PC-9 (cell line): ENCODE results near the gene DLG2. TPM values are rescaled to one million over a fixed set of nuclear protein-coding genes. Genes with fewer than 3 reads are reported as not detected.

Experiments used
- BruUV-seq: library from RNA; stranded (reverse); fragments of 400-500 nt; replicated peaks from 2 replicates; lab custom pipeline; 2021; lab: Mats Ljungman, UMichigan
- CTCF ChIA-PET: fragments of 300-600 bp; sonication (Branson Sonifier 250); formaldehyde crosslinking; loops from one replicate; lab custom pipeline; 2022; ENCODE audit warnings: antibody characterized with exemption; lab: Charles Lee
- POLR2A ChIA-PET: fragments of 300-600 bp; sonication (Branson Sonifier 250); formaldehyde crosslinking; loops from one replicate; lab custom pipeline; 2022; ENCODE audit warnings: antibody characterized with exemption; ENCODE audit not compliant: unreplicated experiment; lab: Charles Lee
- DNase-seq, 2 experiments: peaks; one replicate each; pipeline versions ENCODE4 v3.0.0 to v3.0.0-alpha.2; 2015 to 2022; ENCODE audit warnings: mixed read lengths in 1 of 2
- H2AFZ ChIP-seq: fragments of 200-600 bp; sonication (generic); 2 replicates; pipeline ENCODE4 v1.8.1; 2017; ENCODE audit warnings: antibody characterized with exemption
- H3F3A ChIP-seq: fragments of 200-600 bp; sonication (generic); 2 replicates; pipeline ENCODE4 v1.8.1; 2017; ENCODE audit warnings: antibody characterized with exemption, mild to moderate bottlenecking, low read depth; ENCODE audit not compliant: insufficient read depth
- H3K27ac ChIP-seq: fragments of 200-600 bp; sonication (generic); 2 replicates; pipeline ENCODE4 v1.6.1; 2016; ENCODE audit warnings: mixed run types
- H3K27me3 ChIP-seq: fragments of 200-600 bp; sonication (generic); 2 replicates; pipeline ENCODE4 v1.6.1; 2016; ENCODE audit warnings: low read depth, mixed run types; ENCODE audit not compliant: insufficient read depth
- H3K36me3 ChIP-seq: fragments of 200-600 bp; sonication (generic); 2 replicates; pipeline ENCODE4 v1.6.1; 2016; ENCODE audit warnings: low read depth, mixed run types
- H3K4me1 ChIP-seq: fragments of 200-600 bp; sonication (generic); replicated peaks from 2 replicates; pipeline ENCODE4 v1.6.1; 2016; ENCODE audit warnings: mixed run types; ENCODE audit not compliant: insufficient read depth
- H3K4me2 ChIP-seq: fragments of 200-600 bp; sonication (generic); 2 replicates; pipeline ENCODE4 v1.6.1; 2017; ENCODE audit warnings: mixed run types
- H3K4me3 ChIP-seq: fragments of 200-600 bp; sonication (generic); 2 replicates; pipeline ENCODE4 v1.6.1; 2016; ENCODE audit warnings: mixed run types
- H3K79me2 ChIP-seq: fragments of 200-600 bp; sonication (generic); 2 replicates; pipeline ENCODE4 v1.6.1; 2017; ENCODE audit warnings: low read depth, mixed run types
- H3K9me2 ChIP-seq: fragments of 200-600 bp; sonication (generic); 2 replicates; pipeline ENCODE4 v1.8.1; 2017; ENCODE audit warnings: mild to moderate bottlenecking; ENCODE audit not compliant: insufficient read depth
- H3K9me3 ChIP-seq: fragments of 200-600 bp; sonication (generic); 2 replicates; pipeline ENCODE4 v1.8.1; 2016; ENCODE audit warnings: low read depth; ENCODE audit not compliant: insufficient read depth
- H4K20me1 ChIP-seq: fragments of 200-600 bp; sonication (generic); 2 replicates; pipeline ENCODE4 v1.8.1; 2017; ENCODE audit not compliant: insufficient read depth
- CTCF ChIP-seq: fragments of 200-600 bp; sonication (generic); conservative IDR thresholded peaks from 2 replicates; pipeline ENCODE4 v1.6.1; 2017; ENCODE audit warnings: mixed run types, antibody characterized with exemption, mild to moderate bottlenecking, moderate library complexity
- EZH2 ChIP-seq: fragments of 200-600 bp; sonication (generic); IDR thresholded peaks from 2 replicates; pipeline ENCODE4 v1.8.0; 2017; ENCODE audit warnings: antibody characterized with exemption, low read depth
- intact Hi-C: fragments of 100-400 bp; cut with micrococcal nuclease; formaldehyde crosslinking; loops from one replicate; pipeline ENCODE4 v1.10.0; 2022; ENCODE audit not compliant: unreplicated experiment
- total RNA-seq: library from RNA; stranded (reverse); gene quantifications from 2 replicates; pipeline ENCODE4 v1.2.3, GENCODE V29; 2021

DLG2 gene
- total RNA-seq, 1 experiment from 2014 or later = 6.4 TPM

DNA sequence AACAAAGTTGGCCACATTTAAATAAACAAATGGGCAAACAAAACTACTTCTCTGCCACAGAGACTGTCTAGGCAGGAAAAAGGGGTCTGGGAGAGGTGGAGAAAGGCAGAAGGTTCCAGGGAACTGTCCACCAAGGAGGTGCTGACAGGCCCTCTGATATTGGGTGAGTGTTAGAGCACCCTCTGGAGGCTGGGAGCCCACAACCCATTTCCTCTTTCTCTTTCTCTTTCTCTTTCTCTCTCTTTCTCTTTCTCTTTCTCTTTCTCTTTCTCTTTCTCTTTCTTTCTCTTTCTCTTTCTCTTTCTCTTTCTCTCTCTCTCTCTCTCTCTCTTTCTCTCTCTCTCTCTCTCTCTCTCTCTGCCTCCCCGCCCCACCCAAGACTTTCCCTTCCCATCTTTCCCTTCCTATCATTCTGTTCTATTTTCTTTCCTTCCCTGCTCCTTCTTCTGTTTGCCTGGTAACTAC lies 912.8 kb downstream of the DLG2 start:
- intact Hi-C loops = loop anchor here (2.0 to 10.0 kb wide), 2 partner anchors 156 to 320 kb away; no protein-coding TSS in a partner anchor
- H3K4me1 ChIP-seq = no peaks in the 10 kb centered on the region
- no peaks in the 10 kb centered on the region for H4K20me1 ChIP-seq
- H3K9me3 ChIP-seq = no peaks in the 10 kb centered on the region
- POLR2A ChIA-PET = no interaction called here
- no peaks in the 10 kb centered on the region for H3K27me3 ChIP-seq
- no peaks in the 10 kb centered on the region for H3F3A ChIP-seq
- peak; percentile 43 to 55 for DNase-seq
- no peak overlapping the region for H3K27ac ChIP-seq
- CTCF ChIA-PET = no interaction called here
- TF ChIP-seq EZH2 (no peak), CTCF (peak; percentile 63; the same call in 1 of the 2 replicates)
- no peaks in the 10 kb centered on the region for H3K9me2 ChIP-seq
- H3K36me3 ChIP-seq = no peaks in the 10 kb centered on the region
- BruUV-seq = no TSS peak
- no peak overlapping the region for H3K4me3 ChIP-seq
- H3K79me2 ChIP-seq = no peaks in the 10 kb centered on the region
- H3K4me2 ChIP-seq = no peak overlapping the region
- no peak overlapping the region for H2AFZ ChIP-seq

GRCh38 chr11:84691830-84692229 lies 935.3 kb downstream of the DLG2 start:
- no peak overlapping the region for H3K4me3 ChIP-seq
- H3K4me1 ChIP-seq = peaks cover 10% of the 10 kb centered on the region
- ChIA-PET CTCF (no interaction called here), POLR2A (no interaction called here)
- H4K20me1 ChIP-seq = no peaks in the 10 kb centered on the region
- no peaks in the 10 kb centered on the region for H3K9me2 ChIP-seq
- no peaks in the 10 kb centered on the region for H3F3A ChIP-seq
- TF ChIP-seq EZH2 = no peak
- TF ChIP-seq CTCF = no peak
- H3K36me3 ChIP-seq = no peaks in the 10 kb centered on the region
- BruUV-seq = no TSS peak
- H3K9me3 ChIP-seq = no peaks in the 10 kb centered on the region; the same call in 1 of the 2 replicates
- H3K4me2 ChIP-seq = no peak overlapping the region
- no peak overlapping the region for H2AFZ ChIP-seq
- DNase-seq = no peak
- H3K27me3 ChIP-seq = no peaks in the 10 kb centered on the region
- intact Hi-C loops = no loop called here
- no peaks in the 10 kb centered on the region for H3K79me2 ChIP-seq
- H3K27ac ChIP-seq = no peak overlapping the region

DNA sequence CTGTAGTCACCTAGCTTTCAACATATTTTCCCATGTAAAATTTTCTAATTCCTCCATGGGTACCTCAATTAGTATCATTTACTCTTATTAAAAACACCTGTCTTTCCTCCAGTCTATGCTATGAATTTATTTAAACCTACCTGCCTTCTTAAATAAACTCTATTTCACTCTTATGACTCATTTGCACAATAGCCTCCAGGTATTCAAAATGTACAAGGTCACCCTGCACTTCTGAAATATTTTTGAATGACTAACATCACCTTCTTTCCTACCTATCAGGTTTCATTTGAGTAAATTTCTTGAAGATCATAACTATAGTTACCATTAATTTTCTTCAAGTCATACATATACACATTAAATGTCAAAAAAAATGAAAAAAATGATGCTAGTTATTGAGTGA lies 939.7 kb downstream of the DLG2 start:
- no TSS peak for BruUV-seq
- H3K27me3 ChIP-seq = no peaks in the 10 kb centered on the region
- H4K20me1 ChIP-seq = no peaks in the 10 kb centered on the region
- no peak overlapping the region for H3K4me2 ChIP-seq
- H2AFZ ChIP-seq = no peak overlapping the region
- H3K4me3 ChIP-seq = no peak overlapping the region
- CTCF ChIA-PET = no interaction called here
- peaks cover 13% of the 10 kb centered on the region for H3K4me1 ChIP-seq
- intact Hi-C loops = no loop called here
- TF ChIP-seq EZH2 (no peak), CTCF (no peak)
- no peaks in the 10 kb centered on the region for H3K36me3 ChIP-seq
- H3F3A ChIP-seq = no peaks in the 10 kb centered on the region
- H3K9me2 ChIP-seq = no peaks in the 10 kb centered on the region
- POLR2A ChIA-PET = no interaction called here
- H3K9me3 ChIP-seq = no peaks in the 10 kb centered on the region; the same call in 1 of the 2 replicates
- H3K79me2 ChIP-seq = no peaks in the 10 kb centered on the region
- DNase-seq = peak in 1 of 2 experiments; percentile 70
- no peak overlapping the region for H3K27ac ChIP-seq
